Esophagus squamous epithelium (tissue), 4 donors: Measurements from ENCODE around the gene GREB1.

Experiments used
- POLR2A ChIP-seq, 4 donors: fragments of 450-650 bp; IDR thresholded peaks; one replicate each; pipeline ENCODE4 v1.6.1; 2017; ENCODE audit warnings: antibody characterized with exemption in 4 of 4, mild to moderate bottlenecking in 4 of 4, moderate library complexity in 3 of 4
- TF ChIP-seq, protein P1 (sequence below), 6 experiments: fragments of 450-650 bp in 4 of 6; fragments of 200-600 bp in 2 of 6; sonication (generic) in 2 of 6; IDR thresholded peaks; one replicate each; pipeline ENCODE4 v1.5.1; 2016 to 2019; ENCODE audit warnings: antibody characterized with exemption in 6 of 6, mild to moderate bottlenecking in 4 of 6, moderate library complexity in 4 of 6

DNA sequence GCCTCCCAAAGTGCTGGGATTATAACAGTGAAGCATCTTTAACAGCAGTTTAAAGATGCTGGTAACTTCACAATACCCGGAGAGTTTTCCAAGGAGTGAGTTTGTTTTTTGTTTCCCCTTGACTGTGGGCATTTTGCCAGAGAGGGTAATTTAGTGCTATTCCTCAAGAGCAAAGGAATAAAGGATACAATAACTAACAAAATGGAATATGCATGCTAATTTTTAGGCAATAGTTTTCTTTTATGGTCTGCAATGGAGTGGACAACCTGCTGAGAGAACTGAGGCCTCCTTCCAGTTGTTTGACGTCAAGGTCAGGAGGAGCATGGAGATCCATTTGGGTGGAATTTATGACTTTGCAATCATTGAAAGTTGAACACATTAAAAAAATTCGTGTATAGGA, 15.9 kb upstream of the GREB1 start:
- TF ChIP-seq, protein P1, sequence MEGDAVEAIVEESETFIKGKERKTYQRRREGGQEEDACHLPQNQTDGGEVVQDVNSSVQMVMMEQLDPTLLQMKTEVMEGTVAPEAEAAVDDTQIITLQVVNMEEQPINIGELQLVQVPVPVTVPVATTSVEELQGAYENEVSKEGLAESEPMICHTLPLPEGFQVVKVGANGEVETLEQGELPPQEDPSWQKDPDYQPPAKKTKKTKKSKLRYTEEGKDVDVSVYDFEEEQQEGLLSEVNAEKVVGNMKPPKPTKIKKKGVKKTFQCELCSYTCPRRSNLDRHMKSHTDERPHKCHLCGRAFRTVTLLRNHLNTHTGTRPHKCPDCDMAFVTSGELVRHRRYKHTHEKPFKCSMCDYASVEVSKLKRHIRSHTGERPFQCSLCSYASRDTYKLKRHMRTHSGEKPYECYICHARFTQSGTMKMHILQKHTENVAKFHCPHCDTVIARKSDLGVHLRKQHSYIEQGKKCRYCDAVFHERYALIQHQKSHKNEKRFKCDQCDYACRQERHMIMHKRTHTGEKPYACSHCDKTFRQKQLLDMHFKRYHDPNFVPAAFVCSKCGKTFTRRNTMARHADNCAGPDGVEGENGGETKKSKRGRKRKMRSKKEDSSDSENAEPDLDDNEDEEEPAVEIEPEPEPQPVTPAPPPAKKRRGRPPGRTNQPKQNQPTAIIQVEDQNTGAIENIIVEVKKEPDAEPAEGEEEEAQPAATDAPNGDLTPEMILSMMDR (IDR thresholded peaks at IDR 0.05) = no peak
- TF ChIP-seq POLR2A (IDR thresholded peaks at IDR 0.05) = no peak
